ENCODE data around the gene TIMM10B.
"Not testable (repeated sequence)": the region's sequence is repeated elsewhere in the genome, so short reads cannot be mapped to it uniquely, and the experiment has no call there.

TIMM10B gene

DNA sequence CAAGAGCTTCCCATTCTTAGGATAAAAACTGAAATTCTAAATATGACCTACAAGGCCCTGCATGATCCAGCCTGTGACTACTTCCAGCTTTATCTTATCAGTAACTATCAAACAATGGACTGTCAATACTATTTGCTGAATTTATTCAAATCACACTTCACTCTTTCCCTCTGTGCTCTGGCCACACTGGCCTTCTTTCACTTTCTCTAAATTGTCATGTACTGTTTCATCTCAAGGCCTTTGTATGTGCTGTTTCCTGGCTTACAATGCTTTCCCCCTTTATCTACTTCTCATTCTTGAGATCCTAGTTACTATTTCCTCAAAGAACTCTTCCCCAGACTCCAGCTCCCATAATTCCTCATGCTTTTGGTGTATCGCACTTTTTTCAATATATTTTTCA lies 5.6 kb downstream of the TIMM10B start:
- FAIRE-seq (no peak), DNase-seq (ENCODE audit: insufficient read length) (no peak)
- TF ChIP-seq TAF1 (IDR thresholded peaks at IDR 0.05; ENCODE audit: borderline replicate concordance, low read depth, low read length) (no peak), POLR2A (IDR thresholded peaks at IDR 0.05; ENCODE audit: low read depth, low read length) (no peak)

GRCh38 chr11:6488342-6488741 lies 7.0 kb downstream of the TIMM10B start:
- TF ChIP-seq POLR2A (IDR thresholded peaks at IDR 0.05; ENCODE audit: low read depth, low read length) = no peak
- TF ChIP-seq TAF1 (IDR thresholded peaks at IDR 0.05; ENCODE audit: borderline replicate concordance, low read depth, low read length) = no peak
- no peak for TF ChIP-seq POLR2AphosphoS5 (IDR thresholded peaks at IDR 0.05; ENCODE audit: low read depth, low read length)
- no peak for FAIRE-seq

DNA sequence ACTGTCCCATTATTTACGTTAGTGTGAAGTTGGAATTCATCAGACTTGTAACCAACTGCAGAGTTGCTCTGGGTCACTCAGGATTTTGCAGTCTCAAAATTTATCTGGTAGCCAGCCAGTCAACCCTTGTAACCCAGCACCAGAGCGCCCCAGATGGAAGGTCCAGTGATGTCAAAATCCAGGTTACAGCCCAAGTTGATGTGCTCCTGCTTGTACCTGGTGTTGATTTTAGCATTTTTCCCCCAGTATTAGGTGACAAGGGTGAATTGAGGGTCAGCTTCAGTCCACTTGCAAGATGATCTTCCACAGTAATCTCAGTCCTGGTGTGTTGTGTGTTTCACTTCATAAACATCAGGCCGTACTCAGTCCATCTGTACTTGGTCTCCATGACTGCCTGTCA lies 7.5 kb downstream of the TIMM10B start:
- TF ChIP-seq TAF1 (IDR thresholded peaks at IDR 0.05; ENCODE audit: borderline replicate concordance, low read depth, low read length) (no peak), POLR2AphosphoS5 (IDR thresholded peaks at IDR 0.05; ENCODE audit: low read depth, low read length) (no peak), POLR2A (IDR thresholded peaks at IDR 0.05; ENCODE audit: low read depth, low read length) (no peak)
- DNase-seq (ENCODE audit: insufficient read length) (no peak), FAIRE-seq (no peak)

More at GRCh38 chr11:6488342-6488741, 7.0 kb downstream of the TIMM10B start:
- no peak for DNase-seq (ENCODE audit: insufficient read length)

GRCh38 chr11:6489306-6489705 lies 8.0 kb downstream of the TIMM10B start:
- no peak for DNase-seq (ENCODE audit: insufficient read length)
- no peak for TF ChIP-seq POLR2A (IDR thresholded peaks at IDR 0.05; ENCODE audit: low read depth, low read length)
- no peak for TF ChIP-seq TAF1 (IDR thresholded peaks at IDR 0.05; ENCODE audit: borderline replicate concordance, low read depth, low read length)
- TF ChIP-seq POLR2AphosphoS5 (IDR thresholded peaks at IDR 0.05; ENCODE audit: low read depth, low read length) = no peak
- no peak for FAIRE-seq

GRCh38 chr11:6497069-6497839 lies 16.0 kb downstream of the TIMM10B start, which contains the start of gene DNHD1:
Gene DNHD1 (plus strand): TSS chr11:6497280. CDS start chr11:6498216, 936 bp downstream.
- DNase-seq (ENCODE audit: insufficient read length) (no peak), FAIRE-seq (no peak)
- TF ChIP-seq TAF1 (IDR thresholded peaks at IDR 0.05; ENCODE audit: borderline replicate concordance, low read depth, low read length) (no peak), POLR2A (IDR thresholded peaks at IDR 0.05; ENCODE audit: low read depth, low read length) (0 out of 2 replicates have a peak, but pooled peaks have one; percentile 30), POLR2AphosphoS5 (IDR thresholded peaks at IDR 0.05; ENCODE audit: low read depth, low read length) (no peak)

GRCh38 chr11:6498121-6498520 lies 16.8 kb downstream of the TIMM10B start:
- TF ChIP-seq POLR2AphosphoS5 (IDR thresholded peaks at IDR 0.05; ENCODE audit: low read depth, low read length) (no peak), TAF1 (IDR thresholded peaks at IDR 0.05; ENCODE audit: borderline replicate concordance, low read depth, low read length) (no peak), POLR2A (IDR thresholded peaks at IDR 0.05; ENCODE audit: low read depth, low read length) (no peak)
- FAIRE-seq (no peak), DNase-seq (ENCODE audit: insufficient read length) (no peak)

GRCh38 chr11:6498544-6498943 lies 17.2 kb downstream of the TIMM10B start:
- FAIRE-seq (no peak), DNase-seq (ENCODE audit: insufficient read length) (no peak)
- no peak for TF ChIP-seq POLR2AphosphoS5 (IDR thresholded peaks at IDR 0.05; ENCODE audit: low read depth, low read length)
- TF ChIP-seq POLR2A (IDR thresholded peaks at IDR 0.05; ENCODE audit: low read depth, low read length) = no peak
- TF ChIP-seq TAF1 (IDR thresholded peaks at IDR 0.05; ENCODE audit: borderline replicate concordance, low read depth, low read length) = no peak

GRCh38 chr11:6502382-6502781 lies 21.1 kb downstream of the TIMM10B start:
- TF ChIP-seq POLR2A (IDR thresholded peaks at IDR 0.05; ENCODE audit: low read depth, low read length) (no peak), POLR2AphosphoS5 (IDR thresholded peaks at IDR 0.05; ENCODE audit: low read depth, low read length) (no peak), TAF1 (IDR thresholded peaks at IDR 0.05; ENCODE audit: borderline replicate concordance, low read depth, low read length) (no peak)
- no peak for FAIRE-seq
- DNase-seq (ENCODE audit: insufficient read length) = no peak

DNA sequence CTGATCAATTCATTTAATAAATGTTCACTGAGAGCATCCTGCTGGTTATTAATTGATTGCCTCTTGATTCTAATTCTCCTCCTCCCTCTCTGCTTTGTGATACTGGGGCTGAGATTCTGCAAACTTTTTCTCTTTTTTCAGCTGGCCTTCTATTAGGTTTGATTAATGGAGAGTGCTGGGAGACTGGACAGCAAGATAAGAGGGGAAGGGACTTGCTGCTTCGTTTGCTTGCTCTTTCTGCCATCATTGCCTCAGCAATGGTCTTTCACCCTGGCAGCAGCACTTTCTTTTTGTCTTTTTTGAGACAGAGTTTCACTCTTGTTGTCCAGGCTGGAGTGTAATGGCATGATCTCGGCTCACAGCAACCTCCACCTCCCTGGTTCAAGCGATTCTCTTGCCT lies 22.9 kb downstream of the TIMM10B start:
- FAIRE-seq (no peak), DNase-seq (ENCODE audit: insufficient read length) (no peak)
- no peak for TF ChIP-seq POLR2AphosphoS5 (IDR thresholded peaks at IDR 0.05; ENCODE audit: low read depth, low read length)
- TF ChIP-seq POLR2A (IDR thresholded peaks at IDR 0.05; ENCODE audit: low read depth, low read length) = no peak
- TF ChIP-seq TAF1 (IDR thresholded peaks at IDR 0.05; ENCODE audit: borderline replicate concordance, low read depth, low read length) = no peak

GRCh38 chr11:6505577-6506240 lies 24.4 kb downstream of the TIMM10B start:
- FAIRE-seq (peak; percentile 40), DNase-seq (ENCODE audit: insufficient read length) (no peak)
- no peak for TF ChIP-seq TAF1 (IDR thresholded peaks at IDR 0.05; ENCODE audit: borderline replicate concordance, low read depth, low read length)
- TF ChIP-seq POLR2A (IDR thresholded peaks at IDR 0.05; ENCODE audit: low read depth, low read length) = no peak
- no peak for TF ChIP-seq POLR2AphosphoS5 (IDR thresholded peaks at IDR 0.05; ENCODE audit: low read depth, low read length)

DNA sequence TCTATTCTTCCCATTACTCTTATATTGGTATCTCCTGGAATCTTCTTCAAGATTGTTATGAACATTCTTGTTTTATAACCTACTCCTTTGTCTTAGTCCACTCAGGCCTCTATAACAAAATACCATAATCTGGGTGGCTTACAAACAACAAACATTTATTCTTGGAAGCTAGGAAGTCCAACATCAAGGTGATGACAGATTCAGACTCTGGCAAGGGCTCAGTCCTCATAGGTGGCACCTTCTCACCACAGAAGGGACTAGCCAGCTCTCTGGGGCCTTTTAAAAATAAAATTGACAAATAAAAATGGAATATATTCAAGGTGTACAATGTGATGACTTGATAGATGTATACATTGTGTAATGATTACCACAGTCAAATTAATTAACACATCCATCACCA lies 35.6 kb downstream of the TIMM10B start:
- no peak for FAIRE-seq
- no peak for TF ChIP-seq POLR2AphosphoS5 (IDR thresholded peaks at IDR 0.05; ENCODE audit: low read depth, low read length)
- no peak for TF ChIP-seq TAF1 (IDR thresholded peaks at IDR 0.05; ENCODE audit: borderline replicate concordance, low read depth, low read length)
- TF ChIP-seq POLR2A (IDR thresholded peaks at IDR 0.05; ENCODE audit: low read depth, low read length) = no peak

DNA sequence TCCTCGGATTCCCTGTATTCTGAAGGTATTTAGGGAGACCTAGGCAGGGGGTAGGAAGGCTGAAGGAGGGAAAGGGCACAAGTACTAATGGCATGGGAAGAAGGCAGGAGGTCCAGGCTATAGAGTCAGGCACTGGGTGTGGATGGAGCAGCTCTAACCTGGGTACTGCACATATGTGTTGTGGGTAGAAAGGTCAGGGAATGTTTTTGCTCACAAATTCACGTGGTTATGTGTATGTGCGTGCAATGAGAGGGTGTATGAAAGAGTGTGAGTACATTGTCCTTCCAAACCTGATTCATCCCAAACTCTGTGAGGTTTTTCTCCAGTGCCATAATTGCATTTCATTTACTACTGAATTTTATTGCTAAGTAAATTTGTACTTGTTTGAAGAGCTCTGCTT lies 39.0 kb downstream of the TIMM10B start:
- TF ChIP-seq TAF1 (IDR thresholded peaks at IDR 0.05; ENCODE audit: borderline replicate concordance, low read depth, low read length) (no peak), POLR2A (IDR thresholded peaks at IDR 0.05; ENCODE audit: low read depth, low read length) (no peak), POLR2AphosphoS5 (IDR thresholded peaks at IDR 0.05; ENCODE audit: low read depth, low read length) (no peak)
- DNase-seq (ENCODE audit: insufficient read length) (no peak), FAIRE-seq (no peak)

More for the DNA sequence above, 35.6 kb downstream of the TIMM10B start:
- no peak for DNase-seq (ENCODE audit: insufficient read length)

DNA sequence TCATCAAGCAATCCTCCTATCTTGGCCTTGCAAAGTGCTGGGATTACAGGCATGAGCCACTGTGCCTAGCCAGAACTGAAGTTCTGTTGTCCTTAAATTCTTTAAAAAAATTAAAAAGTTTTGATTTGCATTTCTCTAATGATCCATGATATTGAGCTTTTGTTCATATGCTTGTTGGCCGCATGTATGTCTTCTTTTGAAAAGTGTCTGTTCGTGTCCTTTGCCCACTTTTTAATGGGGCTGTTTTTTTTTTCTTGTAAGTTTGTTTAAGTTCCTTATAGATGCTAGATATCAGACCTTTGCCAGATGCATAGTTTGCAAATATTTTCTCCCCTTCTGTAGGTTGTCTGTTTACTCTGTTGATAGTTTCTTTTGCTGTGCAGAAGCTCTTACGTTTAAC lies 40.6 kb downstream of the TIMM10B start:
- not testable (repeated sequence) for FAIRE-seq; DNase-seq (ENCODE audit: insufficient read length)

Data from GM12892 (cell line).